Kidney capillary endothelial cell (primary cell): ENCODE results near the gene NFATC1.
A peak's percentile ranks its signal among the peaks of the same experiment; 100 is the strongest.
"Not testable (repeated sequence)": the region's sequence is repeated elsewhere in the genome, so short reads cannot be mapped to it uniquely, and the experiment has no call there.

Source experiments
- DNase-seq: peaks from one replicate; pipeline ENCODE4 v3.0.0-alpha.2; 2018; ENCODE audit warnings: low spot score

Gene NFATC1

GRCh38 chr18:79476031-79476917, 80.5 kb downstream of the NFATC1 start:
- no peak for DNase-seq

DNA sequence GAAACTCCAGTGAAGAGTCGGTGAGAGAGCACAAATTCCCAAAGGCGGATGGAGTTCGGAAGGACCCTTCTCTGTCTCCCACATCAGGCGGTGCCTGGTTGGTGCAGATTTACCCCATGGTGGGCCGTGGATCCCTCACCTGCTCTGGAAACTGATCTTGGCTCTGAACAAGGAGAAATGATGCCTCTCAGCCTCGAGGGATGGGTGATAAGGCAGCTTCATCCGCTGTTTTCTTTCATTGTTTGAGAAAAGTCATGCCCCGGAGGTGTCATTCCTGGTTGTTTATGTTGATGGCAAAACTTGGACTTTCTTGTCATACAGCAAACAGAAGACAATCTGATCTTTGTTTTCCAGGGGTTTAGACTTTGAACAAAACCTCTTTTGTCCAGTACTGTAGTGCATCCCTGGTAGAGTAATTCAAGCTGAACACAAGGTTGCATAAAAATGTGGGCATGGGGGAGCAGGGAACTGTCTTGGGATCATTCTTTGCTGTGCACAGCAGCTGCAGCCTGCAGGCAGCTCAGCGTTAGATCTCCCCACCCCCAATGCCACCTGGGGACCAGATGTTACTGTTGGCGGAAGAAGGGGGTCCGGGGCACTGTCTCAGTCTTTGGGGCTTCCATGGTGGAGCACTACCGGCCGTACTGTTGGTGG, 81.3 kb downstream of the NFATC1 start:
- DNase-seq: no peak

DNA sequence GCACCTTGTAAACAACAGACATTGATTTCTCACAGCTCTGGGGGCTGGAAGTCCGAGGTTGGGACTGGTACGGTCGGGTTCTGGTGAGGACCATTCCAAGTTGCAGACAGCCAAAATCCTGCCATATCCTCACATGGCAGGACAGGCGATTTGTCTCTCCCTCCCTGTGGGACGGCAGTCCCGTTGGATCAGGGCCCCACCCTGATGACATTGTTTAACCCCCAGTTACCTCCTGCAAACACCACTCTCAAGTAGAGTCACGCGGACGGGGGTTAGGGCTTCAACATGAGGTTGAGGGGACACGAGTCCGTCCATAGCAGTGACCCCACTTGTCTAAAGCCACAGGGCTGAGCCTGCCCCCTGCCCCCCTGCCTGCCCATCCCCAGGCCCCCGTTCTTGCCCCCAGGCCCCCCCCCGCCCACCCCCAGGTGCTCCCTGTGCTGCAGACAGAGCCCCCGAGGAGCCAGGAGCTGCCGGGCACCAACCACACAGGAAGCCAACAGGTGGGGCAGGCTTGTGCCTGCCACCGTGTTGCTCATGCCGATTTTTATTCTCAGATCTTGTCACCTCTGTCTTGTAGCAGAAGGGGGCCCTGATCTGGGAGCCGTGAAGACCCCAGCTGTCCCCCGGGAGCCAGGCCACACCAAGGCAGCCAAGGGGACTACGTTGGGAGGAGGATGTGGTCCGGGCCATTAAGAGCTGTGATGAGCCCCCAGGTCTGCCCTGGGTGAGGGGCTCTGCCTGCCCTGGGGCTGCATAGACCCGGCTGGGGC, 82.2 kb downstream of the NFATC1 start:
- DNase-seq: no peak

DNA sequence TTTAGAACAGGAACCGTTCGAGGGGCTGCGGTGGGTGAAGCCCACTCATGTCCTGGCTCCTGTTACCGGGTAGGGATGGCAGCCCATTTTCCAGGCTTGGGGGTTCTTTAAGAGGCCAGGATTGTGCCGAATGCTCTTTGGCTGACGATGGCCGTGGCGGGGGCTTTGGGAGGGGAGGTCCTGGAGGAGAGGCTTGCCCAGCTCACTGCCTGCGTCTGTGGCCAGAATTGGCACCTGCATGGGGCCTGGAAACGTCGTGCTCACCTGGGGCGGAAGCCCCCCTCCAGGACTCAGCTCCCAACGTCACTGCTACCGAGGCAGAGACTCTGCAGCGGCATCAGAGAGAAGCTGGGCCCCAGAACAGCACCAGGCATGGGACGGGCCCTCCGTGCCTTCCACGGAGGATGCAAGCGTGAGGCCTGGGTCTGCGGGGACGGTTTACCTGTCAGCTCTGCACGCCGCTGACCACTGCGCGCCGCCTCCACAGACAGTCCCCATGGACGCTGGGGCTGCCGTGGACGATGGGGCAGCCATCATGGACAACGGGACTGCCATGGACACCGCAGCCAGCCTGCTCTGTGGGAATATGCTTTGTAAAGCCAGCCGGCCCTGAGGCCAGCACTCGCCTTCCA, 82.9 kb downstream of the NFATC1 start:
- DNase-seq: no peak

DNA sequence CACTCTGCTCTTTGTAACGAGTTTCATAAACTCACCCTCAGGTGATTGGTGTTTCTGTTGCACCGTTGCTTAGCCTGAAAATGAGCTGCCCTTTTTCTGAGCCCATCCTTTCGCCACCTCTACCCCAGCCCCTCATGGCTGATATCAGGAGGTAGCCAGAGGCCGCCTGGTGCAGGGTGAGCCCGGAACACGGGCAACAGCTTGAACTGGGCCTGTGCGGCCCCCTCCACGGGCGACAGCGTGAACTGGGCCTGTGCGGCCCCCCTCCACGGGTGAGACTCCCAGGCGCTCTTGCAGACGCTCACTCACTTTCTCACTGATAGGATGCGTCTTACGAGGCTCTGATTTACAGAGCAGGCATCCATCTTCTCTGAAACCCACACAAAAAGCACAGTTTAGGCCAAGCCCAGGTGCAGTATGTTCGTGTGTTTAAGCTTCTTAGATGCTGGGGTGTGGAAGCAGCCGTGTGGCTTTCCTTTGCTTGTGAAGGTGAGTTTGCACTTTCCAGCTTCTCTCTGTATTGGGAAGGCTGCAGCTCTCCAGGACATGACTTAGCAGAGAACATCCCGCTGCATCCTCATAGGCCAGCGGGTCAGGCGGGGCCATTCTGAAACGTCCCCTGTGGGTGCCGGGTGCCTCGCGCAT, 83.5 kb downstream of the NFATC1 start:
- DNase-seq: no peak

- DNase-seq: no peak
Observed at GRCh38 chr18:79479761-79480161, 84.0 kb downstream of the NFATC1 start.

- DNase-seq: no peak
Observed at GRCh38 chr18:79480171-79481045, 84.7 kb downstream of the NFATC1 start.

DNA sequence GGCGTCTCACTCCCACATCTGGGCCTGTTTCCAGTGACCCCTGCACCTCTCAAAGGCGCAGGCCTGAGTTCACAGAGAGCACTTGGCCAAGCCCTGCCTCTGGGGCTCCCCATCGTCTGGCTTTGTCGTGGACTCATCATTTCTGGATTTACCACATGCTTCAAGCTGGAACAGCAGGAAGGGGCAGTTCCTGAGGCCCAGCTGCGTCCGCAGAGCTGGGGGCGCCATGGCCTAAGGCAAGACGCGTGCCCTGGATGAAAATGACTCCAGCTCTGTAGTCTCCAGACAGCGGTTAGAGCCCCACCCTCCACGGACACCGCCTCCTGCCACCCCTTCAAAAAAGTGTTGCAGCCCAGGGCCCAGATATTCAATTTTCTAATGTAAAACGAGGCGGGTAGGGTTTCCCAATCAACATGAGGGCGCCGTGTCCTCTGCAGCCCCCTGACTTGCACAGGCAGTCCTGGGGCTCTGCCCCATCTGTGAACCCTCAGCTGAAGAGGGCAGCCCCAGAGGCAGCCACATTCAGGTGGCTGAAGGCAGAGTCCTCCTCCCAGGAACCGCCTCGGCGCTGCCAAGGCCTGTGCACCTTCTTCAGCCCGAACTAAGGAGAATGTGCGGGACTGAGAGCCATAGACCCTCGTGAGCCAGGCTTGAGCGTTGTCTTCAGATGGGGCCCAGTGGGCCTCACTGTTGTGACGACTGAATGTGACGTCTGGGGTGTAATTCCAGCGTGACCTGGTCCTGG, 85.5 kb downstream of the NFATC1 start:
- DNase-seq: no peak

- not testable (repeated sequence) for DNase-seq
Observed at GRCh38 chr18:79483393-79483792, 87.7 kb downstream of the NFATC1 start.

- no peak for DNase-seq
Observed at GRCh38 chr18:79483971-79484491, 88.3 kb downstream of the NFATC1 start.

DNA sequence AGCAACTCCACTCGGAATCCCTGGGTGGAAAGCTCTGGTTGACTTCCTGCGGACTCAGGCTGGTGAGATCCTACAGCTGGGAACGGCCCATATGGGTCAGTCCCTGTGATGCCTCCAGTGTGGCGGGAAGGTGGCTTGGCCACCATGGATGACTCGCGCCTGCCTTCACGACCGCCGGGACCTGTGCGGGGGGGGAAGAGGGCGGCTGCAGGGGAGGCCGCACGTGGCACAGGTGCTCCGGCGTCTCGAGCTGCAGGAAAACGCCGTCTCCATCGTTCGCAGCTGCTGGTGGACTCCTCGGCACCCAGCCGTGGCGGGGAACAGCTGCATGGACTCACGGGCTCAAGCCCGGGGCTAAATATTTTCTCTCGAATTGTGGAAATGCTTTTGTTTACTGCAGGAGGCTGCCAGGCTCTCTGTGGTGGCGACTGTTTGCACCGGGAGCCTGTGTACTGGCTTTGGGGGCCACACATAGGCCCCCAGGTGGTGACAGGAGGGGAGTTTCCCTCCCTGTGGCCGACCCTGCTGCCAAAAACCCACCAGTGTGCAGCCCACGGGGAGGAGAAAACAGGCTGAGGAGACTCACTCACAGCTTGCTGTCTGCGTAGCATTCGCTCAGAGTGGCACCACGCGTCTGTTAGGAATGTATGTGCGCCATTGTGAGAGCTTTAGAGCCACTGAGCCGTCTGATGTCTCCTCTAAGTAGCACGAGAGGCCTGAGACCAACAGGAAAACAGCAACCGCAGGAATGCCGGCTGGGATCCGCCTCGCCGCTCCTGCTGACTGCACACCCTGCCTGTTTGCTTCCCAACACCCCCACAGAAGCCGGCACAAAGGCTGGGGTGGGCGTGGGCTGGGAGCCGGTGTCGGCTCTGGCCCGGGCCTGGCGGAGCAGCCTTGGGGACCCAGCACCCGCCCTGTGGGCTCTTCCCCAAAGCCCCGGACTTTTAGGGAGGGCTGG, 89.2 kb downstream of the NFATC1 start:
- peak; percentile 57 for DNase-seq

- DNase-seq: no peak
Observed at GRCh38 chr18:79485788-79486355, 90.1 kb downstream of the NFATC1 start.

DNA sequence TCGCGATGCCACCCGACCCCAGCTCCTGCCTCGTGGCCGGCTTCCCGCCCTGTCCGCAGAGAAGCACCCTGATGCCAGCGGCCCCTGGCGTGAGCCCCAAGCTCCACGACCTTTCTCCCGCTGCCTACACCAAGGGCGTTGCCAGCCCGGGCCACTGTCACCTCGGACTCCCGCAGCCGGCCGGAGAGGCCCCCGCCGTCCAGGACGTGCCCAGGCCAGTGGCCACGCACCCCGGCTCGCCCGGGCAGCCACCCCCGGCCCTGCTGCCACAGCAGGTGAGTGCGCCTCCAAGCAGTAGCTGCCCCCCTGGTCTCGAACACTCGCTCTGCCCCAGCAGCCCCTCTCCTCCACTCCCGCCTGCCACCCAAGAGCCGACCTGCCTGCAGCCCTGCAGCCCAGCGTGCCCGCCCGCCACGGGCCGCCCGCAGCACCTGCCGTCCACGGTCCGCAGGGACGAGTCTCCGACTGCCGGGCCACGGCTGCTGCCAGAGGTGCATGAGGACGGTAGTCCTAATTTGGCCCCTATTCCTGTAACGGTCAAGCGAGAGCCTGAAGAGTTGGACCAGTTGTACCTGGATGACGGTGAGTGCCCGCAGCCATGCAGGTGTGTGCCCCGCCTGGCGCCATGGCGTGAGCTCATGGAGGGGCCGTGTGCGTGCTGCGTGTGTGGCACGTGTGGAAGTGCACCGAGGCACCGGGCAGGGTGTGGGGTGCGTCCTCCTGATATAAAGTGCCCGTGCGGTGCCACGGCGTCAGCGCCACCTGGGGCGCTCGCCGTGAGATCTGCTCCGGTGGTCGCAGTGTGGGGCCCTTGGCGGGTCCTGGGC, 90.8 kb downstream of the NFATC1 start:
- DNase-seq: no peak

DNA sequence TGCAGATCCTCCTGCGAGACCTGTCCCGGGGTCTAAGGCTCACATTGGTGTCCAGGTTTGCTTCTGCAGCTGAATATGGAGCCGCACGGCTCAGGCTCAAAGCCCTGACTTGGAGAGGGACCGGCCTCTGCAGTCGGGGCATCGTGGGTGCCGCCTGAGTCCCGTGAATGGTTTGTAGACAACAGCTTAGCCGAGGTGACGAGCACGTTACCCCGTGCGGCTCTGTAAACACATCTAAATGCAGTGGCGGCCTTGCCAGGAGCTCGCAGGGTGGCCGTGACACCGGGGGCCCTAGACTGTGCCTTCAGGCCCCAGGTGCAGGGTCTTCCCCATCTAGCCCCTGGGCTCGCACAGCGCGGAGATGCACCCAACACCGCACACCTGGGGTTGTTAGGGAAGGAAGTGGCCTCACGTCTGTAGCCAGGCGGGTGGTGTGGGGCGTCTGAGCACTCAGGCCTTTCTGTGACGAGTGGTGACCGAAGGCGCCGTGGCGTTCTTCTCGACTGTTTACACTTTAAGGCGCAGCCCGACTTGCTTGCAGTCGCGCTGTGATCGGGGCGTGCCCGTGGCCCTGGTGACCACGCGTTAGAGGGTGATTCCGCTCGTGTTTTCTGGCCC, 91.6 kb downstream of the NFATC1 start:
- no peak for DNase-seq

GRCh38 chr18:79487801-79488201, 92.1 kb downstream of the NFATC1 start:
- DNase-seq: no peak

GRCh38 chr18:79488311-79489050, 92.8 kb downstream of the NFATC1 start:
- no peak for DNase-seq
